WI38 (cell line): Measurements from ENCODE around the gene ACSS3.

ENCODE experiments used
- H3K4me3 ChIP-seq: 2 replicates; pipeline ENCODE4 v1.5.1; 2011; ENCODE audit warnings: low read depth, mild to moderate bottlenecking, control low read depth, low read length
- TF ChIP-seq, protein P1 (sequence below): IDR thresholded peaks from 2 replicates; pipeline ENCODE4 v1.5.1; 2012; ENCODE audit warnings: low read depth, mild to moderate bottlenecking, control low read depth, low read length

ACSS3 gene

DNA sequence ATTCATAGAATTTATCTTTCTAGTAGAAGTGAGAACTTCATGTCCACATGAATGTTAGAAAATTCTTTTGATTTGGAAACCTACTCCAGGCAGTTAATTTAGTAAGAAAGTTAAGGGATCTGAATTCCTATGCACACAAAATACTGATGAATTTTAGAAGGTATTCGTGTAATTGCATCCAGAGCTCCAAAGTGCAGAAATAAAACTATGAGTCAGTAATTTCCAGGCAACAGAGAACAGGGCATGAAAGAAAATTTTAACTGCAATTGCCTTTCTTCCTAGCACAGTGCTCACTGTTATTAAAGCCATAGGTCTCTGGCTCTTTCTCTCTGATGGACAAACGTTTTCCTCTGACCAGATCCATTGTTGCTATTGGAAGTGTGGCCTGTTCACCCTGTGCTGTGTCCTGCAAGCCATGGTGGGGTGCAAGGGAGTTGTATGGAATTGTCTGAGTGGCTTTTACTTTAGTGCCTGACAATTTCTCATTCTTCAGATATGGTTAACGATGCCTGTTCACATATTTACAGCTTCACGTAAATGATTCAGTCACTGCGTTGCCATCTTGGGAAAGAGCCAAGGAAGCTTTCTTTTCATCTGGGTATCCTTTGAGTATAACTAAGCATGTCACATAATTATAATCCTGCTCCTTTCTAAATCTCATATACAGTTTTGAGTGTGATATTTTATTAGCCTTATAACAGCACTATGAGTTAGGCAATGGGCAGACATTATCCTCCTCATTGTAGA lies 145.1 kb downstream of the ACSS3 start:
- TF ChIP-seq, protein P1, sequence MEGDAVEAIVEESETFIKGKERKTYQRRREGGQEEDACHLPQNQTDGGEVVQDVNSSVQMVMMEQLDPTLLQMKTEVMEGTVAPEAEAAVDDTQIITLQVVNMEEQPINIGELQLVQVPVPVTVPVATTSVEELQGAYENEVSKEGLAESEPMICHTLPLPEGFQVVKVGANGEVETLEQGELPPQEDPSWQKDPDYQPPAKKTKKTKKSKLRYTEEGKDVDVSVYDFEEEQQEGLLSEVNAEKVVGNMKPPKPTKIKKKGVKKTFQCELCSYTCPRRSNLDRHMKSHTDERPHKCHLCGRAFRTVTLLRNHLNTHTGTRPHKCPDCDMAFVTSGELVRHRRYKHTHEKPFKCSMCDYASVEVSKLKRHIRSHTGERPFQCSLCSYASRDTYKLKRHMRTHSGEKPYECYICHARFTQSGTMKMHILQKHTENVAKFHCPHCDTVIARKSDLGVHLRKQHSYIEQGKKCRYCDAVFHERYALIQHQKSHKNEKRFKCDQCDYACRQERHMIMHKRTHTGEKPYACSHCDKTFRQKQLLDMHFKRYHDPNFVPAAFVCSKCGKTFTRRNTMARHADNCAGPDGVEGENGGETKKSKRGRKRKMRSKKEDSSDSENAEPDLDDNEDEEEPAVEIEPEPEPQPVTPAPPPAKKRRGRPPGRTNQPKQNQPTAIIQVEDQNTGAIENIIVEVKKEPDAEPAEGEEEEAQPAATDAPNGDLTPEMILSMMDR, result no peak
- no peak overlapping the region for H3K4me3 ChIP-seq

DNA sequence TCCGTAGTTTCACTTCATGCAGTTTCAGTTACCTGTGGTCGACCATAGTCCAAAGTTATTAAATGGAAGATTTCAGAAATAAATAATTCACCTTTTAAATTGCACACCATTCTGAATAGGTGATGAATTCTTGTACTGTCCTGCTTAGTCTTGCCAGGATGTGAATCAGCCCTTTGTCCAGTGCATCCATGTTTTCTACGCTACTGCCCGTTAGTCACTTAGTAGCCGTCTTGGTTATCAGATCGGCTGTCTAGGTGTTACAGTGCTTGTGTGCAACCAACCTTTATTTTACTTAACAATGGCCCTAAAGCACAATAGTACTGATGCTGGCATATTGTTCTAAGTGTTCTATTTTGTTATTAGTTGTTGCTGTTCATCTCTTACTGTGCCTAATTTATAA lies 146.7 kb downstream of the ACSS3 start:
- H3K4me3 ChIP-seq, result no peak overlapping the region
- TF ChIP-seq, protein P1, result no peak

DNA sequence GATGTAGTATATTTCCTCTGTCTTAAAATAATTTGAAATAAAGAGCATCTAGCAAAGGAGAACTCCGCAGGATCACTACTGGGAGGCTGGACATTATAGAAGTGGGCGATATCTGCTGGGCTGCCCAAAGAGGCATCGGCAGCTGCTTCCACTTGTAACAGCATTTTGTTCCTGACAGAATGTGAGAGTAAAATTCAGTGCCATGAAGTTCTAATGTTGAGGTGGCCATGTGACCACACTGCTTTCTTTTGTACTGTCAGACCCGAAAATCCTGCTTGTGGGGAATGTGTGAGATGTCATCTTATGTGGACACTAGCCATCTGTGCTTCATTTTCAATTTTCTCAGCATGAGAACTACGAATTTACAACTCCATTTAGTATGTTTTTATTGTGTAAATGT lies 151.9 kb downstream of the ACSS3 start:
- H3K4me3 ChIP-seq, result no peak overlapping the region
- TF ChIP-seq, protein P1, result no peak

DNA sequence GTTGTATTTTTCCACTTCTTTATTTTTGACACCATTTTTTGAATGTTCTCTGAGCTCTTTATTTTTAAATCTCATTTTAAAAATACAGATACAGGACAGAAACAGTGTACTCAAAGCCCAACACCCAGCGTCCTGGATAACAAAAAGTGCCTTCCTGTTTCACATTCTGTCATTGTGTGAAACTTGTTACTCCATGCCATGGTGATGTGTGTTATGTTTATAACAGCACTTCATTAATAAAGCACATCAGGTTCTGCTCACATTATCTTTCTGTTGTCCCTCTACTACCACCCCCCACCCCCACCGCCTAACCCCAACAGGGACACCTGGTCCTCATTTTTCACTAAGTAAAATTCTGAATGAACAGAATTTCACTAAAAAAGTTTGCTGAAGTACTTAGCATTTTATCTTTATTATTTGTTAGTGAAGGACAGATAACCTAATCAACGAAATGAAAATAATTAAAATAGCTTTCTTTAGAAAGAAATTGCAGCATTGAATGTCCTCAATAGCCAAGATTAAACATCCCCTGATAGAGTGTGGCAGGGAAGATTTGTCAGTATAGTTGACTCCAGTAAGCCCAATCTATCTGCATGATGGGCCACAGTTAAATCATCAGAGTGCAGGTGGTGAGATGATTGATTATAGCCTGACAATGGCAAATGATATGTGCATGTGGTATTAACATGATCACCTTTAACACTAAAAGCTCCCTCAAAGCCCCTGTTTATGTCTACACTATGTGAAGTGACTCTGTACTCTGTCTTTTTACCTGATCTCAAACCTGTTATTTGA lies 153.9 kb downstream of the ACSS3 start:
- TF ChIP-seq, protein P1, result no peak
- no peak overlapping the region for H3K4me3 ChIP-seq

DNA sequence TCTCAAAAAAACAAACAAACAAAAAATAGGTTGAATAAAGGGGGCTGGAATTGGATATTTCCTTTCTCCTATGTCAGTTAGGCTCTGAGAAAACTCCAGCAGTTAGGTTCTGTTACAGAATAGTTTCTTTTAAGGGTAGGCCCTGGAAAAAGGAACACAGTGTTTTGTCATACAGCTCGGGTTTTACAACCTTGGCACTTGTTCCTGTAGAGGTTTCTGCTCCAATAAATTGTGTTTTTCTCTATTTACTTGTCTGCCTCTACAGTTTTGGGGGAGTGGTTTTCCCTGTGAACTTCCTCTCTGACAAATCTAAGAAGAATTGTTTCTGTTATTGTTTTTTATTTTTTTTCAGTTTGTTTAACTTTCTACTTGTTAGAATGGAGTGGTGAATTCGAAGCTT lies 167.6 kb downstream of the ACSS3 start:
- TF ChIP-seq, protein P1, result no peak
- no peak overlapping the region for H3K4me3 ChIP-seq

DNA sequence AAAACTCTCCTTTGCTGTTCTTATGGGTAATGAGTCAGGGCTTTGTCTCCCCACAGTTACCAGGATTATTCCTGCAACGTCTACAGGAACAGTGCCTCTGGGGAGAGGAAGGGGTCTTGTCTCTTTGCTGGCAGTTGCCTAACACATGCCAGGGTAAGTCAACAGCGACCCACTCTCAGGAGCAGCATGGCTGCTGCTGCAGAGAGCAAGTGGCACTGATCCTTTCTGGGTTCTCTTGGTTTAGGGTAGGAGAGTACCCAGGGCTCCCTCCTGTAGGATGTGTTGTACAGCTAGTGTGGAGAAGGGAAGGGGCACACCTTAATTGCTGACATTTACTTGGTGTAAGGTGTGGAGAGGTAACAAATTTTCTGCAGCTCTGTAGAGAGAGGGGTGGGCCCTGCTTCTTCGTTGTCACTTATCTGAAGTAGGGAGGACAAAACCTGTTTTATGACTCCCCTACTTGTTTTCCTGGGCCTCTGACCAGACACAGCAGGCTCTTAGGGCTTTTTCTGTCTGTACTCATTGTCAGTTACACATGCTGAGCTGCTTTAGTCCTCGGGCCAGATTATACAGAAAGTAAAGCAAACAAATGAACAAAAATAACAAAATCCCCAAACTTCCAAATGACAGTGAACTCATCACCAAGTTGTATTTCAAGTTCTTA lies 168.2 kb downstream of the ACSS3 start:
- no peak overlapping the region for H3K4me3 ChIP-seq
- TF ChIP-seq, protein P1, result no peak
